ENCODE measurements around the gene SERPINB12.

SERPINB12 gene

DNA sequence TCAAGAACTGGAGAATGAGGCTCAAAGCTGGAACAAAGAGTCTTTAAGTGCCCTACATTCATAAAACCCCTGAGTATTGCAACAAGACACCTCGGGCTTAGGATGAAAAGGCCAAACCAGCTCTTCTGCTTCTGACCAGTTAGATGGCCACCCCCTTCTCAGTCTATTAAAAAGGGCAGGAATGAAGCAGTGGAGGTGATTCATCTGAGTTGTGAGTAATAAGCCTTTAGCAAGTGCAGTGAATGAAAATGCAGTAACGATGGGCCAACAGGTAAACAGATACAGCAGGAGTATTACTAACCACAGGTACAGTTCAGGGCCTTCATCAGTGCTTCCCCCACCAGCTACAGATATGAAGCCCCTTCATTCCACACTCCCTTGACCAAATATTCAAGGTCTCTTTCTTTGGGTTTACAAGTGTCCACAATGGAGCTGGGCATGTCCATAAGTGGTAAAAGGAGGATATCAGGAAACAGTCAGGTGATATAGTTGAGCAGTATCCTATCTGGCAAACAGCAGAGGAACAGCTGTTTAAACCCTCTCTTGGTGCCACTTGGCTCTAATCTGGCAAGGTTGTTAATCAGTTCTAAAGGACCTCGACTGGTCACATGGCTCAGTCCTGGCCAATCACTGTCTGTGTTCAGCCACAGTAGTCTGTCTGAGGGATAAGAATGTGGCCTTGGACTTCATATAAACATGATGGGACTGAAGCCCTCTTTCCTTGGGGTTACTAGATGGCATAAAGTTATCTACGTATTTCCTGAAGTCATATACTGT is 62.8 kb downstream of the SERPINB12 start:
- DNase-seq, result no peak

DNA sequence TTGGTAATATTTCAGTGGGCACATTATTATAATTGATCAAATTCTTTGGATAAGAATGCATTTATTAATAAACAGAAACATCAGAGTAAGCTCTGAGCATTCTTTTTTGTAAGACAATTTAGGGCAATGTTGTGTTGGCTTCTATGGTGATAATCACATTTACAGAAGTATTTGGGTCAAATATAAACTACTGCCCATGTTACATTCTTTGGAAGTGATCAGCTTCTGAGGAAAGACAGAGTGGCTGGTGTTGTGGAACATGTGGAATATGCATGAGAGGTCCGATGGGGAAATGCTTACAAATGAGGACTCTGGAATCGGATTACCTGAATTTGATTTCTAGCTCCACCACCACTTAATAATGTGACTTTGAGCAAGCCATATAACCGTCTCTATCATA is 64.4 kb downstream of the SERPINB12 start:
- no peak for DNase-seq

DNA sequence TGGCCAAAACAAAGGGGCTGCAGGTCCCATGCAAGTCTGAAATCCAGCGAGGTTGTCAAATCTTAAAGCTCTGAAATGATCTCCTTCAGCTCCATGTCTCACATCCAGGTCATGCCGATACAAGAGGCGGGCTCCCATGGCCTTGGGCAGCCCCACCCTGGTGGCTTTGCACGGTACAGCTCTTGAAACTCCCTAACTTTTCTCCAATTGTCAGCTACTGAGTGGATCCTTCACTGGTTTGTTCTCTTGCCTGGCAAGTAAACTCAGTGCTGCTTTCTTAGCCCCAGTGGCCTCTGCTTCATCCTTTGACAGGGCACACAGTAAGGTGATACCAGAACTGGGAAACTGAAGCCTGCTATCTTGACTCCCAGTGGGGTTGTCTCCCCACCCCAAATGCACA is 71.3 kb downstream of the SERPINB12 start:
- DNase-seq, result no peak

DNA sequence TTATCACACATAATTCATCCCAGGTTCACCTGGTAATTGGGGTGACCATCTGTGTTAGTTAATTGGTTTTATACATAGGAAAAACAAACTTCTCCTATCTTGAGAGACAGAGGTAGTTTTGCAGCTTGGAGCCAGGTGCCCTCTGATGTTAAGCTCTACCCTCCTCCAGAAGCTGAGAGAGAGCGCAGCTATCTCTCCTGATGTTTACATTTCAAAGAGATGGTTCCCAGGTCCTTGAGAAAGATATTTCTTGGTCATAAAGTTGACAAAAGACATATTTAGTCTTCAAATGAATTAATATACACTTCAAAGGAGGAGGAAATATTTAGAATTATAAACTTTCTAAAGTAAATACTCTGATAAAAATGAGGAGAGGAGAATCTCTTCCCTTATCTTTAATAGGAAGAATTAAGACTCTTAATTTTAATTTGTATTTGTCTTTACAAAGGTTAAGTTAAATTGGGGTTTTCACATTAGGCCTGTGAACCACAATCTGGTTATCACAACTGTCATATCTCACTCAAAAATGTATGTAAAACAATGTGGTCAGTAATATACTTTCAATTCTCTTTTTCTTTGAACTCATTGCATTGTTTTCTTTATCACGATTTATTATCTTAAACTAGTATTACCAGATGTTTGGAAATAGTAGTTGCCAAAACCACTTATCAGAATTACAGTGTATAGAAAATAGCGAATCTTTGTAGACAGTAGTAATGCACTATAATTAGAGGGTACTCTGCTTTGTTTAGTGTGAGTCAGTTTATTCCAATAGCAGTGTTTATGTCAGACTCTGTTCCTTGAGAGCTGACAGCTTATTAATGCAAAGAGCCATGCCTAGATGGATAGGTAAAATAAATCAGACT is 75.1 kb downstream of the SERPINB12 start:
- DNase-seq, result no peak

DNA sequence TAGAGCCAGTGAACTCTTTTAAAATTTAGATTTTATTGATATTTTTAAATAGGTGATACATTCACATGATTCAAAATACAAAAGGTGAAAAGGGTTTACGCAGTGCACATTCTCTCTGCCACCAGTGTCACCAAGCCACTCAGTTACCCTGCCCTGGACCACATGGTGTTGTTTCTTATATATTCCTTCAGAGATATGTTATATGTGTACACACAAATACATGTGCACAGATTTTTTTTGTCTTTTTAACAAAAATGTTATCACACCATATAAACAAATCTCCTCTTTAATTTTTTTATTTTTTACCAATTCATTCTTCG is 75.7 kb downstream of the SERPINB12 start:
- DNase-seq, result no peak

Measured in GF-D8 (cell line).